ENCODE results near the gene STUM.

DNA sequence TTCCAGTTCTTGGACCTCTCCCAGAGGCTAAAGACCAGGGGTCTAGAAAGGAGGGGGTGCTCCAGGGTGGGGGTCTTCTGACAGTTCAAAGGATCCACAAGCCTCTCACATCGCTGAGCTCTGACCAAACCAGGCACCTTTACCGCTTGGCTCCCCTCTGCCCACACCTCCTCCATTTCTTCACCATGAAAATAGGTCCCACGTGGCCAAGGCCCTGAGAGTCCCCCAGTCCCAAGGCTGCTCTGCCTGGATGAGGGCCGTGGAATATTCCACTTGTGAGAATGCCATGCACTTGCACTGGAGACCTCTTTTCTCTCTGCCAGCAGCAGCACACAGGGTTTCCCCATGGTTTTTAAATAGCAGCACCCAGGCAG is 103.2 kb downstream of the STUM start:
- TF ChIP-seq, protein P1, sequence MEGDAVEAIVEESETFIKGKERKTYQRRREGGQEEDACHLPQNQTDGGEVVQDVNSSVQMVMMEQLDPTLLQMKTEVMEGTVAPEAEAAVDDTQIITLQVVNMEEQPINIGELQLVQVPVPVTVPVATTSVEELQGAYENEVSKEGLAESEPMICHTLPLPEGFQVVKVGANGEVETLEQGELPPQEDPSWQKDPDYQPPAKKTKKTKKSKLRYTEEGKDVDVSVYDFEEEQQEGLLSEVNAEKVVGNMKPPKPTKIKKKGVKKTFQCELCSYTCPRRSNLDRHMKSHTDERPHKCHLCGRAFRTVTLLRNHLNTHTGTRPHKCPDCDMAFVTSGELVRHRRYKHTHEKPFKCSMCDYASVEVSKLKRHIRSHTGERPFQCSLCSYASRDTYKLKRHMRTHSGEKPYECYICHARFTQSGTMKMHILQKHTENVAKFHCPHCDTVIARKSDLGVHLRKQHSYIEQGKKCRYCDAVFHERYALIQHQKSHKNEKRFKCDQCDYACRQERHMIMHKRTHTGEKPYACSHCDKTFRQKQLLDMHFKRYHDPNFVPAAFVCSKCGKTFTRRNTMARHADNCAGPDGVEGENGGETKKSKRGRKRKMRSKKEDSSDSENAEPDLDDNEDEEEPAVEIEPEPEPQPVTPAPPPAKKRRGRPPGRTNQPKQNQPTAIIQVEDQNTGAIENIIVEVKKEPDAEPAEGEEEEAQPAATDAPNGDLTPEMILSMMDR (IDR thresholded peaks at IDR 0.05): no peak
- TF ChIP-seq JUND (IDR thresholded peaks at IDR 0.05) (no peak), TEAD4 (IDR thresholded peaks at IDR 0.05; ENCODE audit: borderline replicate concordance, insufficient read depth) (no peak), POLR2AphosphoS5 (IDR thresholded peaks at IDR 0.05; ENCODE audit: low read depth, low read length) (no peak), NFIC (IDR thresholded peaks at IDR 0.05; ENCODE audit: borderline replicate concordance) (no peak)
